ENCODE measurements around the gene ARHGEF16. TPM values are rescaled to one million over a fixed set of nuclear protein-coding genes. Genes with fewer than 3 reads are reported as not detected.

ARHGEF16 gene
- total RNA-seq, 1 experiment from 2014 or later, result 25.1 TPM

GRCh38 chr1:3506041-3506440, 51.6 kb downstream of the ARHGEF16 start:
- Histone ChIP-seq H3K4me2 (no peak overlapping the region), H3F3A (ENCODE audit: insufficient read depth, low read depth) (peaks cover 19% of the 10 kb centered on the region; the same call in 1 of the 2 replicates), H3K9me3 (ENCODE audit: insufficient read depth, low read depth) (no peaks in the 10 kb centered on the region), H4K20me1 (ENCODE audit: insufficient read depth) (peaks cover 3% of the 10 kb centered on the region), H2AFZ (no peak overlapping the region), H3K36me3 (ENCODE audit: low read depth) (no peaks in the 10 kb centered on the region), H3K27ac (no peak overlapping the region), H3K4me1 (replicated peaks; ENCODE audit: insufficient read depth) (peaks cover 31% of the 10 kb centered on the region), H3K27me3 (ENCODE audit: insufficient read depth, low read depth) (no peaks in the 10 kb centered on the region), H3K79me2 (ENCODE audit: low read depth) (no peaks in the 10 kb centered on the region), H3K9me2 (ENCODE audit: insufficient read depth) (no peaks in the 10 kb centered on the region), H3K4me3 (no peak overlapping the region)
- DNase-seq, result no peak
- CTCF ChIA-PET, result no interaction called here
- no TSS peak for BruUV-seq (replicated peaks)
- POLR2A ChIA-PET (ENCODE audit: unreplicated experiment), result no interaction called here
- no peak for TF ChIP-seq CTCF (conservative IDR thresholded peaks at IDR 0.05)
- no peak for TF ChIP-seq EZH2 (IDR thresholded peaks at IDR 0.05; ENCODE audit: low read depth)
- intact Hi-C loops (cut with micrococcal nuclease; ENCODE audit: unreplicated experiment), result no loop called here

GRCh38 chr1:3506943-3507342, 52.5 kb downstream of the ARHGEF16 start:
- Histone ChIP-seq H3K27ac (no peak overlapping the region), H3K9me3 (ENCODE audit: insufficient read depth, low read depth) (no peaks in the 10 kb centered on the region), H3F3A (ENCODE audit: insufficient read depth, low read depth) (peaks cover 19% of the 10 kb centered on the region; the same call in 1 of the 2 replicates), H3K36me3 (ENCODE audit: low read depth) (no peaks in the 10 kb centered on the region), H3K4me1 (replicated peaks; ENCODE audit: insufficient read depth) (peaks cover 31% of the 10 kb centered on the region), H3K4me3 (no peak overlapping the region), H4K20me1 (ENCODE audit: insufficient read depth) (peaks cover 3% of the 10 kb centered on the region), H3K27me3 (ENCODE audit: insufficient read depth, low read depth) (no peaks in the 10 kb centered on the region), H3K79me2 (ENCODE audit: low read depth) (no peaks in the 10 kb centered on the region), H2AFZ (no peak overlapping the region), H3K4me2 (no peak overlapping the region), H3K9me2 (ENCODE audit: insufficient read depth) (no peaks in the 10 kb centered on the region)
- no peak for DNase-seq
- CTCF ChIA-PET, result no interaction called here
- POLR2A ChIA-PET (ENCODE audit: unreplicated experiment), result no interaction called here
- intact Hi-C loops (cut with micrococcal nuclease; ENCODE audit: unreplicated experiment), result no loop called here
- no TSS peak for BruUV-seq (replicated peaks)
- TF ChIP-seq CTCF (conservative IDR thresholded peaks at IDR 0.05) (no peak), EZH2 (IDR thresholded peaks at IDR 0.05; ENCODE audit: low read depth) (no peak)

- H3K27me3 ChIP-seq (ENCODE audit: insufficient read depth, low read depth), result no peaks in the 10 kb centered on the region
- H3K4me3 ChIP-seq, result no peak overlapping the region
- H3K4me1 ChIP-seq (replicated peaks; ENCODE audit: insufficient read depth), result peaks cover 30% of the 10 kb centered on the region
- no peak overlapping the region for H3K27ac ChIP-seq
- H3K36me3 ChIP-seq (ENCODE audit: low read depth), result no peaks in the 10 kb centered on the region
- intact Hi-C loops (cut with micrococcal nuclease; ENCODE audit: unreplicated experiment), result no loop called here
- POLR2A ChIA-PET (ENCODE audit: unreplicated experiment), result no interaction called here
- H4K20me1 ChIP-seq (ENCODE audit: insufficient read depth), result peaks cover 3% of the 10 kb centered on the region
- CTCF ChIA-PET, result no interaction called here
- no peaks in the 10 kb centered on the region for H3K9me3 ChIP-seq (ENCODE audit: insufficient read depth, low read depth)
- no TSS peak for BruUV-seq (replicated peaks)
- no peak for DNase-seq
- no peak overlapping the region for H2AFZ ChIP-seq
- no peak overlapping the region for H3K4me2 ChIP-seq
- no peaks in the 10 kb centered on the region for H3K79me2 ChIP-seq (ENCODE audit: low read depth)
- no peak for TF ChIP-seq CTCF (conservative IDR thresholded peaks at IDR 0.05)
- no peak for TF ChIP-seq EZH2 (IDR thresholded peaks at IDR 0.05; ENCODE audit: low read depth)
- no peaks in the 10 kb centered on the region for H3K9me2 ChIP-seq (ENCODE audit: insufficient read depth)
- H3F3A ChIP-seq (ENCODE audit: insufficient read depth, low read depth), result peaks cover 19% of the 10 kb centered on the region; the same call in 1 of the 2 replicates
Measured at GRCh38 chr1:3507636-3508275, 53.3 kb downstream of the ARHGEF16 start.

Measured in PC-9 (cell line).